ENCODE data around the gene LHX3. TPM values are rescaled to one million over a fixed set of nuclear protein-coding genes. Genes with fewer than 3 reads are reported as not detected.

The LHX3 gene
- total RNA-seq, 1 experiment from 2014 or later, result not detected

DNA sequence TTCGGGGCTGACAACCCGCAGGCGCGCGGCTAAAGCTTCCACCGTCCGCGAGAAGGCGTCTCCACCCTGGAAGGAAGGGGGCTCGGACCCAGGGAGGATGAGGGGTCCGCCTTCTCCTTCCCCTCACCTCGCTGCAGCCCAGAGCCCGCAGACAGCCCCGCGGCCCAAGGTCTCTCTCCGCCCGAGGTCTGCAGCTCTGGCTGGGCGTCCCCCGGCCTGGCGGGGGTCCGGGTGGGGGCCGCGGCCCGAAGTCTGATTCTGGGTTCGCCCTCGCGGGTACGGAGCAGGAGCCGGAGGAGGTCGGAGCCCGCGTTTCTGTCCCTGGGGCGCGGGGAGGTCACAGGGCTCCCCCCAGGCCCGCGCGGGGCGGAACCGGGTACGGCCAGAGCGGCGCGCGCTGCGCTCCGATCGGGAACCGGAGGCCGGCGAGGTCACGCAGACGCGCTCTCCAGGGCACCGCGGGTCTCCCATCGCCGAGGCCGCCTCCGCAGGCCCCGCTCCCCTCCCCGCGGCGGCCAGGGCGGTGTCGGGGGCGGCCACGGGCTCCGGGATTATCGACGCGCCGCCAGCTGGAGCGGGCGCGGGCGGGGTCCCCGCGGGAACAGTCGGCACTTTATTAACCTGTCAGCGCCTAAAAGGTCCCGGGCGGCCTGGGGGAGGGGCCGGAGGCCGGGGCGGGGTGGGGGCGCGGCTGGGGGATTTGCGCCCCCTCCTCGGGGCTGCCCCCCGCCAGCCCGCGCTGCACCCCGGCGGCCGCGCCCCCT is 11.6 kb downstream of the LHX3 start:
- Histone ChIP-seq H3K27me3 (ENCODE audit: insufficient read depth, low read length) (peaks cover 68% of the 10 kb centered on the region), H4K91ac (ENCODE audit: insufficient read length, low read depth, low read length) (no peak overlapping the region), H2BK5ac (ENCODE audit: insufficient read length, low read length) (no peak overlapping the region), H3K79me1 (ENCODE audit: insufficient read depth, low read depth, low read length, poor library complexity, severe bottlenecking) (no peaks in the 10 kb centered on the region), H3K4me1 (ENCODE audit: insufficient read depth, low read length) (no peaks in the 10 kb centered on the region), H4K5ac (ENCODE audit: insufficient read length, low read depth, low read length) (no peak overlapping the region), H2AK5ac (ENCODE audit: insufficient read length, low read length) (no peak overlapping the region), H3T11ph (ENCODE audit: low read length) (no peak overlapping the region), H3K56ac (ENCODE audit: insufficient read length, low read depth, low read length) (no peak overlapping the region), H3K18ac (ENCODE audit: insufficient read length, low read depth, low read length) (no peak overlapping the region), H4K20me1 (ENCODE audit: control insufficient read depth, insufficient read depth, insufficient read length) (no peaks in the 10 kb centered on the region), H3K14ac (ENCODE audit: insufficient read depth, low read length) (no peak overlapping the region; the same call in 1 of the 2 replicates), H3K27ac (ENCODE audit: insufficient read length, low read depth, low read length) (no peak overlapping the region), H2BK20ac (ENCODE audit: low read depth, low read length, poor library complexity, severe bottlenecking) (no peak overlapping the region), H2AFZ (ENCODE audit: low read length) (no peak overlapping the region), H3K79me2 (ENCODE audit: insufficient read depth, low read length) (no peaks in the 10 kb centered on the region), H3K9ac (ENCODE audit: extremely low read depth, insufficient read length, low read length) (no peak overlapping the region), H3K9me3 (ENCODE audit: control insufficient read depth, low read depth, low read length) (no peaks in the 10 kb centered on the region), H3K4ac (ENCODE audit: low read depth, low read length) (no peak overlapping the region), H3K4me2 (ENCODE audit: insufficient read depth, insufficient read length, low read length) (peak overlapping the region; percentile 10), H2BK120ac (ENCODE audit: low read depth, low read length, poor library complexity, severe bottlenecking) (no peak overlapping the region), H2BK15ac (ENCODE audit: low read depth, low read length) (no peak overlapping the region; the same call in 1 of the 2 replicates), H4K8ac (replicated peaks; ENCODE audit: insufficient read length, low read depth, low read length) (no peak overlapping the region), H3K23me2 (ENCODE audit: insufficient read length, low read depth, low read length, poor library complexity, severe bottlenecking) (no peaks in the 10 kb centered on the region), H2BK12ac (ENCODE audit: insufficient read length, low read depth, low read length) (no peak overlapping the region), H3K23ac (ENCODE audit: insufficient read length, low read depth, low read length) (no peak overlapping the region)
- no peak for TF ChIP-seq CTCF (conservative IDR thresholded peaks at IDR 0.05)
- Mint-ChIP-seq H3K36me3 (ENCODE audit: insufficient read depth in 1 of 3, low read depth in 3 of 3) (no peaks in the 10 kb centered on the region), H3K4me1 (peaks cover 12 to 53% of the 10 kb centered on the region in 2 experiments), H3K27me3 (ENCODE audit: low read depth) (peaks cover 85% of the 10 kb centered on the region), H3K4me3 (no peak overlapping the region), H3K27ac (no peak overlapping the region), H3K9me3 (no peaks in the 10 kb centered on the region)
- no peak for DNase-seq
- no CpG with 5 or more reads among the region's 96 CpGs for WGBS (ENCODE audit: extremely low coverage, insufficient read length, low lambda C conversion rate)

Measured in H9 (cell line).